GM13977 (cell line): ENCODE measurements around the gene KLC4.

ENCODE experiments used
- DNase-seq: peaks from one replicate; pipeline ENCODE4 v3.0.0; 2012; ENCODE audit warnings: low spot score
- CTCF ChIP-seq: IDR thresholded peaks from 2 replicates; pipeline ENCODE4 v1.5.1; 2012; ENCODE audit warnings: mild to moderate bottlenecking, control low read depth; ENCODE audit not compliant: insufficient read depth; ENCODE audit errors: extremely low read depth, missing control alignments
- in situ Hi-C: fragments of 300-500 bp; cut with MboI; formaldehyde crosslinking; loops from one replicate; pipeline ENCODE4 v1.12.0; 2022; ENCODE audit warnings: low sequenced_read_pairs, low pct_unique_long_range_greater_than_20kb, mixed read lengths, inconsistent platforms; ENCODE audit not compliant: unreplicated experiment

Gene KLC4

GRCh38 chr6:43086022-43086658, 26.7 kb downstream of the KLC4 start:
- TF ChIP-seq CTCF: no peak
- peak; percentile 79 for DNase-seq
- in situ Hi-C loops: no loop called here

DNA sequence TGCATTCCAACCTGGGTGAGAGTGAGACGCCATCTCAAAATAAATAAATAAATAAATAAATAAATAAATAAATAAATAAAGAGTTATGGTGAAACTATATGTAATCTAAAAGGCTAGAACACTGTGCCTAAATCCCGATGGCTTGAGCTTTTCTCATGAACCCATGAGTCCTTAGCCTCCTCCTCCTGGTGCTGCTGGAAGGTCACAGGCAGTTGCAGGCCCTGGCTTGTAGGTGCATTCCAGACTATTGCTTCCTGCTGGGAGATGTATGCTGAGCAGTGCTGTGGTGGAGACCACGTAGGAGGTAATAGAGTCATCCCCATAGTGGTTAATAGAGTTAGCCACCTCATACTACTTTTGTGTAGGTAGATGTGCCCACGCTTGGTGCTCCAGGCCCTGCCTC, 29.2 kb downstream of the KLC4 start:
- TF ChIP-seq CTCF: no peak
- in situ Hi-C loops: no loop called here
- DNase-seq: no peak

DNA sequence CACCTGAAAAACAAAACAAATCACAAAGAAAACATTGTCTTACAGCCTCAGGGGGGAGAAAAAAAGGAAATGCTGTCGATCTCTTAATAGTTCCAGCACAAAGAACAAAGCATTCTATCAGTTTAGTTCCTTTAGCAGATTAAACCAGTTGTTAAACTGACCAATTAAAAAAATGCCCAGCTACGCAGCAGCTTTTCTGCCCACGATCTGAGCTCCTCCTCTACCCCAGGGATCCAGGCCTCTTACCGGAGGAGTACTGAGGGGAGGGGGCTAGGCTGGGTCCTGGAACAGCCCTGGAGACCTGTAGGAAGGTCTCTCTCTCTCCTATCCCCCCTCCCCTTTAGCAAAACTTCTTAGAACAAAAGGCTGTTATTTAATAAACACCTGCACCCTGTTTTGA, 30.0 kb downstream of the KLC4 start:
- DNase-seq: no peak
- TF ChIP-seq CTCF: no peak
- in situ Hi-C loops: no loop called here

- DNase-seq: no peak
- in situ Hi-C loops: no loop called here
- TF ChIP-seq CTCF: no peak
These were observed 30.6 kb downstream of the KLC4 start for GRCh38 chr6:43089874-43090558.

- no peak for DNase-seq
These were observed 31.1 kb downstream of the KLC4 start for GRCh38 chr6:43090559-43090956.

GRCh38 chr6:43091020-43091419, 31.6 kb downstream of the KLC4 start:
- in situ Hi-C loops: no loop called here
- no peak for TF ChIP-seq CTCF
- no peak for DNase-seq

More at GRCh38 chr6:43090559-43090956, 31.1 kb downstream of the KLC4 start:
- in situ Hi-C loops: no loop called here
- no peak for TF ChIP-seq CTCF
